Measurements from ENCODE around the gene THSD4.

DNA sequence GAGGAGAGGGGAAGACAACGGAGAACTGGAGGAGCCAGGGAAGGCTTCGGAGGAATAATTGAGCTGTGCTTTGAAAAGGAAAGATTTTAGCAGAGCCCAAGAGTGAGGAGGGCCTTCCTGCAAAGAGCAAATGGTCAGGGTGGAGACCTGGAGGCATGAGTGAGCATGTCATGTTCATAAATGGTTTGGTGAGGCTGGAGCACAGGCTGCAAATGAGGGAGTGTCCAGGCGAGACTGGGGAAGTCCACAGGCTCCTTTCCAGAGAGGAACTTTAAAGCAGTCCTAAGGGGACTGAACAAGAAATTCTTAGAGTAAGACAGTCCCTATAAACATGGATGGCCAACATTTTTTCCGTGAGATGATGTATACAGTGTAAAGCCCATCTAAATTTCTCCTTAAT is 108.8 kb downstream of the THSD4 start:
- no peak for TF ChIP-seq POLR2A (IDR thresholded peaks at IDR 0.05)
- TF ChIP-seq, protein P1, sequence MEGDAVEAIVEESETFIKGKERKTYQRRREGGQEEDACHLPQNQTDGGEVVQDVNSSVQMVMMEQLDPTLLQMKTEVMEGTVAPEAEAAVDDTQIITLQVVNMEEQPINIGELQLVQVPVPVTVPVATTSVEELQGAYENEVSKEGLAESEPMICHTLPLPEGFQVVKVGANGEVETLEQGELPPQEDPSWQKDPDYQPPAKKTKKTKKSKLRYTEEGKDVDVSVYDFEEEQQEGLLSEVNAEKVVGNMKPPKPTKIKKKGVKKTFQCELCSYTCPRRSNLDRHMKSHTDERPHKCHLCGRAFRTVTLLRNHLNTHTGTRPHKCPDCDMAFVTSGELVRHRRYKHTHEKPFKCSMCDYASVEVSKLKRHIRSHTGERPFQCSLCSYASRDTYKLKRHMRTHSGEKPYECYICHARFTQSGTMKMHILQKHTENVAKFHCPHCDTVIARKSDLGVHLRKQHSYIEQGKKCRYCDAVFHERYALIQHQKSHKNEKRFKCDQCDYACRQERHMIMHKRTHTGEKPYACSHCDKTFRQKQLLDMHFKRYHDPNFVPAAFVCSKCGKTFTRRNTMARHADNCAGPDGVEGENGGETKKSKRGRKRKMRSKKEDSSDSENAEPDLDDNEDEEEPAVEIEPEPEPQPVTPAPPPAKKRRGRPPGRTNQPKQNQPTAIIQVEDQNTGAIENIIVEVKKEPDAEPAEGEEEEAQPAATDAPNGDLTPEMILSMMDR (IDR thresholded peaks at IDR 0.05): no peak
